Right lobe of liver (tissue), 4 donors: ENCODE measurements around the gene PRSS12.

Experiments
- POLR2A ChIP-seq: fragments of 450-650 bp; IDR thresholded peaks from one replicate; pipeline ENCODE4 v1.6.1; 2017; ENCODE audit warnings: antibody characterized with exemption, mild to moderate bottlenecking
- TF ChIP-seq, protein P1 (sequence below), 4 donors: fragments of 200-600 bp in 3 of 4; fragments of 450-650 bp in 1 of 4; IDR thresholded peaks; one replicate each; pipeline versions ENCODE4 v1.5.1 to v1.8.0; 2016 to 2022; ENCODE audit warnings: antibody characterized with exemption in 4 of 4, mild to moderate bottlenecking in 2 of 4
- donor health status: DM: no; HTN: no; CAD: no.
- donor health status: DM: no; HTN: no; CAD: no.
- donor health status: DM: no; HTN: yes; CAD: no.

DNA sequence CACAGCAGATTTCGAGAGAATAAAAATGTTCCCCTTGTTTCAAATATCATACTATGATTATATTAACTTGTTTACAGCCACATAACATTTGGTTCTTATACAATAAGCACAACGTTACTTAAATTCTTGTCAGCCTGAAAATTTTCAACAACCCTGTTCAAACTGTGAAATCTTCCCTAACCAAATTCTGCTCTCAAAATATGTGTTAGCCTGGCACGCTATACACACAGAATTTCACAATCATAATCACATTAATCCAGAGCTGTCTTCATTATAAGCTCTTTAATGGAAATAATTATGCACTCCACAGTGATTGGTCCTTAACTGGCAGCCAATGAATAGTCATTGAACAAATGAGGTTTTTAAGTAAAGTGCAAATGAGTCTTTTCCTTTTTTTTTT is 7.3 kb upstream of the PRSS12 start:
- TF ChIP-seq, protein P1, sequence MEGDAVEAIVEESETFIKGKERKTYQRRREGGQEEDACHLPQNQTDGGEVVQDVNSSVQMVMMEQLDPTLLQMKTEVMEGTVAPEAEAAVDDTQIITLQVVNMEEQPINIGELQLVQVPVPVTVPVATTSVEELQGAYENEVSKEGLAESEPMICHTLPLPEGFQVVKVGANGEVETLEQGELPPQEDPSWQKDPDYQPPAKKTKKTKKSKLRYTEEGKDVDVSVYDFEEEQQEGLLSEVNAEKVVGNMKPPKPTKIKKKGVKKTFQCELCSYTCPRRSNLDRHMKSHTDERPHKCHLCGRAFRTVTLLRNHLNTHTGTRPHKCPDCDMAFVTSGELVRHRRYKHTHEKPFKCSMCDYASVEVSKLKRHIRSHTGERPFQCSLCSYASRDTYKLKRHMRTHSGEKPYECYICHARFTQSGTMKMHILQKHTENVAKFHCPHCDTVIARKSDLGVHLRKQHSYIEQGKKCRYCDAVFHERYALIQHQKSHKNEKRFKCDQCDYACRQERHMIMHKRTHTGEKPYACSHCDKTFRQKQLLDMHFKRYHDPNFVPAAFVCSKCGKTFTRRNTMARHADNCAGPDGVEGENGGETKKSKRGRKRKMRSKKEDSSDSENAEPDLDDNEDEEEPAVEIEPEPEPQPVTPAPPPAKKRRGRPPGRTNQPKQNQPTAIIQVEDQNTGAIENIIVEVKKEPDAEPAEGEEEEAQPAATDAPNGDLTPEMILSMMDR (IDR thresholded peaks at IDR 0.05): no peak
- TF ChIP-seq POLR2A: no peak
